CD14-positive monocyte (primary cell): ENCODE measurements around the gene MACROD2. TPM values are rescaled to one million over a fixed set of nuclear protein-coding genes. Genes with fewer than 3 reads are reported as not detected.
"Not testable (repeated sequence)": the region's sequence is repeated elsewhere in the genome, so short reads cannot be mapped to it uniquely, and the experiment has no call there.

Source experiments
- DNase-seq, 3 donors: peaks; one replicate each; pipeline ENCODE4 v3.0.0-alpha.2; 2011 to 2022
- H2AFZ ChIP-seq: 2 replicates; pipeline ENCODE4 v1.6.0; 2012; ENCODE audit warnings: mild to moderate bottlenecking, low read depth, low read length, inconsistent platforms; ENCODE audit not compliant: insufficient read depth, poor library complexity, severe bottlenecking
- H3K27ac ChIP-seq, 2 donors: 1 replicate in 1 of 2; 2 replicates in 1 of 2; pipeline ENCODE4 v1.5.1; 2012 to 2013; ENCODE audit warnings: low read length in 2 of 2, control low read depth in 1 of 2, inconsistent platforms in 1 of 2, low read depth in 1 of 2, mild to moderate bottlenecking in 1 of 2
- H3K27me3 ChIP-seq, 2 donors: one replicate each; pipeline versions ENCODE4 v1.6.0 to v1.6.1; 2011 to 2013; ENCODE audit warnings: low read length in 2 of 2; ENCODE audit not compliant: control insufficient read depth in 2 of 2, insufficient read depth in 2 of 2
- H3K36me3 ChIP-seq, 2 donors: replicated peaks in 1 of 2; 1 replicate in 1 of 2; 2 replicates in 1 of 2; pipeline versions ENCODE4 v1.5.1 to v1.6.1; 2012 to 2013; ENCODE audit warnings: low read length in 2 of 2, control low read depth in 1 of 2, inconsistent platforms in 1 of 2, mild to moderate bottlenecking in 1 of 2; ENCODE audit not compliant: insufficient read depth in 2 of 2, control insufficient read depth in 1 of 2
- H3K4me1 ChIP-seq, 2 donors: 1 replicate in 1 of 2; 2 replicates in 1 of 2; pipeline versions ENCODE4 v1.5.1 to v1.6.1; 2012 to 2013; ENCODE audit warnings: low read length in 2 of 2, control low read depth in 1 of 2, inconsistent platforms in 1 of 2, mild to moderate bottlenecking in 1 of 2, moderate library complexity in 1 of 2; ENCODE audit not compliant: insufficient read depth in 2 of 2, control insufficient read depth in 1 of 2
- H3K4me2 ChIP-seq: replicated peaks from 2 replicates; pipeline ENCODE3; 2012; ENCODE audit warnings: low read length, moderate library complexity, mild to moderate bottlenecking; ENCODE audit not compliant: poor library complexity, severe bottlenecking; ENCODE audit errors: extremely low read depth
- H3K4me3 ChIP-seq, 3 experiments: fragments of 200-600 bp in 1 of 3; sonication (generic) in 1 of 3; replicated peaks in 1 of 3; 1 replicate in 2 of 3; 2 replicates in 1 of 3; pipeline ENCODE4 v1.5.1; 2011 to 2013; ENCODE audit warnings: low read length in 3 of 3, mild to moderate bottlenecking in 3 of 3, control low read depth in 2 of 3, low read depth in 2 of 3, inconsistent platforms in 1 of 3, moderate library complexity in 1 of 3
- H3K79me2 ChIP-seq: 2 replicates; pipeline ENCODE4 v1.6.0; 2012; ENCODE audit warnings: mild to moderate bottlenecking, control low read depth, inconsistent platforms, low read length, moderate library complexity; ENCODE audit not compliant: insufficient read depth
- H3K9ac ChIP-seq: 2 replicates; pipeline ENCODE4 v1.6.0; 2017; ENCODE audit warnings: low read length, mild to moderate bottlenecking; ENCODE audit not compliant: insufficient read depth, poor library complexity, severe bottlenecking
- H3K9me3 ChIP-seq, 2 donors: replicated peaks in 1 of 2; 1 replicate in 1 of 2; 2 replicates in 1 of 2; pipeline versions ENCODE4 v1.5.1 to v1.6.1; 2012 to 2013; ENCODE audit warnings: low read length in 2 of 2, control low read depth in 1 of 2; ENCODE audit not compliant: control insufficient read depth in 1 of 2, insufficient read depth in 1 of 2
- H4K20me1 ChIP-seq: 2 replicates; pipeline ENCODE4 v1.6.0; 2012; ENCODE audit warnings: mild to moderate bottlenecking, low read length, control low read depth, moderate library complexity; ENCODE audit not compliant: insufficient read depth
- H3K27ac Mint-ChIP-seq, 7 donors: one replicate each; pipeline ENCODE4 v1.8.0; 2020; ENCODE audit warnings: mild to moderate bottlenecking in 7 of 7, mixed read lengths in 7 of 7, moderate library complexity in 6 of 7, inconsistent platforms in 2 of 7
- H3K27me3 Mint-ChIP-seq, 3 donors: one replicate each; pipeline ENCODE4 v1.8.0; 2021 to 2022; ENCODE audit warnings: low read depth in 3 of 3, mild to moderate bottlenecking in 3 of 3, mixed read lengths in 3 of 3, moderate library complexity in 3 of 3, inconsistent platforms in 1 of 3
- H3K36me3 Mint-ChIP-seq, 2 donors: one replicate each; pipeline ENCODE4 v1.8.0; 2020; ENCODE audit warnings: mixed read lengths in 2 of 2, inconsistent platforms in 1 of 2, mild to moderate bottlenecking in 1 of 2
- H3K4me1 Mint-ChIP-seq: one replicate; pipeline ENCODE4 v1.8.0; 2020; ENCODE audit warnings: mild to moderate bottlenecking, mixed read lengths
- H3K4me3 Mint-ChIP-seq, 2 donors: one replicate each; pipeline ENCODE4 v1.8.0; 2020; ENCODE audit warnings: mild to moderate bottlenecking in 2 of 2, mixed read lengths in 2 of 2, moderate library complexity in 1 of 2
- H3K9me3 Mint-ChIP-seq, 7 donors: one replicate each; pipeline ENCODE4 v1.8.0; 2020 to 2022; ENCODE audit warnings: mixed read lengths in 7 of 7, mild to moderate bottlenecking in 6 of 7, moderate library complexity in 6 of 7, inconsistent platforms in 2 of 7
- CTCF ChIP-seq: fragments of 200-600 bp; IDR thresholded peaks from one replicate; pipeline ENCODE4 v1.8.0; 2022; ENCODE audit warnings: antibody characterized with exemption, mild to moderate bottlenecking
- WGBS: methylation state at CpG from one replicate; pipeline ENCODE4 v1.1.5; 2013; ENCODE audit warnings: missing lambda C conversion rate; ENCODE audit not compliant: insufficient coverage; 5-methylcytosine and 5-hydroxymethylcytosine counted together
- intact Hi-C, 2 donors: fragments of 100-400 bp; cut with micrococcal nuclease; formaldehyde crosslinking; loops; one replicate each; pipeline versions ENCODE4 v1.15.0 to v1.15.1; 2023
- polyA plus RNA-seq, 3 donors: library from polyadenylated mRNA; depleted of rRNA in 1 of 3; unstranded in 2 of 3; stranded (reverse) in 1 of 3; fragments of 300-500 nt in 2 of 3; fragments of >200 nt in 1 of 3; fragmentation: Illumina TruSeq in 2 of 3; gene quantifications; 1 replicate in 2 of 3; 2 replicates in 1 of 3; pipeline ENCODE4 v1.2.3, GENCODE V29; 2012 to 2021

MACROD2 gene
- polyA plus RNA-seq, 3 donors = 0.23 TPM; not detected in 2

DNA sequence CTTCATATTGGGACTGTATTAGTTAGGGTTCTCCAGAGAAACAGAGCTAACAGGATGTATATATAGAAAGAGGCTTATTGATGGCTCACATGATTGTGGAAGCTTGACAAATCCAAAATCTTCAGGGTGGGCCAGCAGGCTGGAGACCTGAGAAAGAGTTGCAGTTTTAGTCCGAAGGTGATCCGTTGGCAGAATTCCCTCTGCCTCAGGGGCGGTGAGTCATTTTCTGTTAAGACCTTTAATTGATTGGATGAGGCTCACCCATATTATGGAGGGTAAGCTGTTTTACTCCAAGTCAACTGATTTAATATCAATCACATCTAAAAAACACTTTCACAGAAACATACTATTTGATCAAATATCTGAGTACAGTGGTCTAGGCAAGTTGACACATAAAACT lies 228.5 kb downstream of the MACROD2 start:
- TF ChIP-seq CTCF = no peak
- H3K4me3 ChIP-seq = no peak overlapping the region
- intact Hi-C loops = no loop called here
- no peak overlapping the region for H3K9ac ChIP-seq
- H3K4me1 ChIP-seq = no peaks in the 10 kb centered on the region
- no peak for DNase-seq
- H3K36me3 Mint-ChIP-seq = no peaks in the 10 kb centered on the region
- H3K79me2 ChIP-seq = no peaks in the 10 kb centered on the region
- H3K27me3 Mint-ChIP-seq = peaks cover 5 to 13% (median 5%) of the 10 kb centered on the region in 3 donors
- peaks cover 5 to 15% (median 14%) of the 10 kb centered on the region in 7 donors for H3K9me3 Mint-ChIP-seq
- peaks cover 0 to 2% of the 10 kb centered on the region in 2 donors for H3K27me3 ChIP-seq
- no peak overlapping the region for H3K4me2 ChIP-seq
- H3K36me3 ChIP-seq = no peaks in the 10 kb centered on the region
- H3K27ac Mint-ChIP-seq = no peak overlapping the region
- H2AFZ ChIP-seq = no peak overlapping the region
- no peak overlapping the region for H3K4me3 Mint-ChIP-seq
- 100% methylated on average over 2 of the region's 3 CpGs for WGBS
- H3K27ac ChIP-seq = no peak overlapping the region
- no peaks in the 10 kb centered on the region for H3K4me1 Mint-ChIP-seq
- no peaks in the 10 kb centered on the region for H4K20me1 ChIP-seq
- peaks cover 6 to 14% of the 10 kb centered on the region in 2 donors for H3K9me3 ChIP-seq

- not testable (repeated sequence) for H3K79me2 ChIP-seq
Observed at GRCh38 chr20:14226051-14227049, 231.0 kb downstream of the MACROD2 start.

More at GRCh38 chr20:14226051-14227049, 231.0 kb downstream of the MACROD2 start:
- H3K9ac ChIP-seq, H3K36me3 Mint-ChIP-seq, H3K4me2 ChIP-seq, DNase-seq, H3K9me3 ChIP-seq, H3K27me3 ChIP-seq, H3K4me1 Mint-ChIP-seq, intact Hi-C loops, H3K36me3 ChIP-seq, H3K4me3 ChIP-seq, H4K20me1 ChIP-seq, H2AFZ ChIP-seq, H3K4me1 ChIP-seq, H3K27ac ChIP-seq, H3K27ac Mint-ChIP-seq: not testable (repeated sequence)
- WGBS = 21% methylated on average over 17 of the region's 53 CpGs
- Mint-ChIP-seq H3K9me3 (peaks cover 0 to 12% (median 5%) of the 10 kb centered on the region in 7 donors), H3K4me3 (peak overlapping the region in 1 of 2 donors; percentile 41), H3K27me3 (peaks cover 3 to 13% (median 5%) of the 10 kb centered on the region in 3 donors)
